Measurements from ENCODE around the gene ABHD8. TPM values are rescaled to one million over a fixed set of nuclear protein-coding genes. Genes with fewer than 3 reads are reported as not detected.
"Not testable (repeated sequence)": the region's sequence is repeated elsewhere in the genome, so short reads cannot be mapped to it uniquely, and the experiment has no call there.

ABHD8 gene
- total and polyA plus RNA-seq, 4 donors: 15.9 to 35.6 (median 26.4) TPM

DNA sequence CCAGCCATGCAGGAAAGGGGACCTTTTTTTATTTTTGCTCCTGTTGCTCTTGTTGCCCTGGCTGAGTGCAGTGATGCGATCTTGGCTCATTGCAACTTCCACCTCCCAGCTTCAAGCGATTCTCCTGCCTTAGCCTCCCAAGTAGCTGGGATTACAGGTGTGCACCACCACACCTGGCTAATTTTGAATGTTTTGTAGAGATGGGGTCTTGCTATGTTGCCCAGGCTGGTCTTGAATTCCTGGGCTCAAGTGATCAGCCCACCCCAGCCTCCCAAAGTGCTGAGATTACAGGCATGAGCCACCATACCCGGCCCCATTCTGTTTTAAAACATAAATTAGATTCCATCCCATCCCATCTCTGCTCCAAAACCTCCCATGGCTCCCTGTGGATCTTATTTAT lies 28.3 kb downstream of the ABHD8 start:
- DNase-seq (ENCODE audit: low read depth in 4 of 6, low spot score in 6 of 6); H3K9me3 ChIP-seq (ENCODE audit: control insufficient read depth, insufficient read depth, low read length); H3K4me3 ChIP-seq (ENCODE audit: low read depth, low read length); H3K27me3 ChIP-seq (ENCODE audit: control insufficient read depth, insufficient read depth, low read length); H3K4me1 ChIP-seq (ENCODE audit: control insufficient read depth, insufficient read depth, low read length); H3K27ac ChIP-seq (ENCODE audit: low read depth, low read length): not testable (repeated sequence)
- no CpG with 5 or more reads among the region's 3 CpGs for WGBS (ENCODE audit: insufficient coverage)
- H3K36me3 ChIP-seq (ENCODE audit: control insufficient read depth, insufficient read depth, low read length): peaks cover 88% of the 10 kb centered on the region

DNA sequence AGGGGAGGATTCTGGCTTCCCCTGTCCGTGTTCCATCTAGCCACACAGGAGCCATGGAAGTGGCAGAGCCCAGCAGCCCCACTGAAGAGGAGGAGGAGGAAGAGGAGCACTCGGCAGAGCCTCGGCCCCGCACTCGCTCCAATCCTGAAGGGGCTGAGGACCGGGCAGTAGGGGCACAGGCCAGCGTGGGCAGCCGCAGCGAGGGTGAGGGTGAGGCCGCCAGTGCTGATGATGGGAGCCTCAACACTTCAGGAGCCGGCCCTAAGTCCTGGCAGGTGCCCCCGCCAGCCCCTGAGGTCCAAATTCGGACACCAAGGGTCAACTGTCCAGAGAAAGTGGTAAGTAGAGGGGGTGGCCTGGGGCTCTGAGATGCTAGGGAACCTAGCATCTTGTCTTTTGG lies 34.5 kb downstream of the ABHD8 start:
- Histone ChIP-seq H3K27ac (ENCODE audit: low read depth, low read length) (no peak overlapping the region), H3K9me3 (ENCODE audit: control insufficient read depth, insufficient read depth, low read length) (no peaks in the 10 kb centered on the region), H3K27me3 (ENCODE audit: control insufficient read depth, insufficient read depth, low read length) (no peaks in the 10 kb centered on the region), H3K4me1 (ENCODE audit: control insufficient read depth, insufficient read depth, low read length) (peaks cover 18% of the 10 kb centered on the region), H3K36me3 (ENCODE audit: control insufficient read depth, insufficient read depth, low read length) (peaks cover 46% of the 10 kb centered on the region), H3K4me3 (ENCODE audit: low read depth, low read length) (no peak overlapping the region)
- 94% methylated on average over 12 of the region's 13 CpGs for WGBS (ENCODE audit: insufficient coverage)
- DNase-seq (ENCODE audit: low read depth in 4 of 6, low spot score in 6 of 6): no peak

DNA sequence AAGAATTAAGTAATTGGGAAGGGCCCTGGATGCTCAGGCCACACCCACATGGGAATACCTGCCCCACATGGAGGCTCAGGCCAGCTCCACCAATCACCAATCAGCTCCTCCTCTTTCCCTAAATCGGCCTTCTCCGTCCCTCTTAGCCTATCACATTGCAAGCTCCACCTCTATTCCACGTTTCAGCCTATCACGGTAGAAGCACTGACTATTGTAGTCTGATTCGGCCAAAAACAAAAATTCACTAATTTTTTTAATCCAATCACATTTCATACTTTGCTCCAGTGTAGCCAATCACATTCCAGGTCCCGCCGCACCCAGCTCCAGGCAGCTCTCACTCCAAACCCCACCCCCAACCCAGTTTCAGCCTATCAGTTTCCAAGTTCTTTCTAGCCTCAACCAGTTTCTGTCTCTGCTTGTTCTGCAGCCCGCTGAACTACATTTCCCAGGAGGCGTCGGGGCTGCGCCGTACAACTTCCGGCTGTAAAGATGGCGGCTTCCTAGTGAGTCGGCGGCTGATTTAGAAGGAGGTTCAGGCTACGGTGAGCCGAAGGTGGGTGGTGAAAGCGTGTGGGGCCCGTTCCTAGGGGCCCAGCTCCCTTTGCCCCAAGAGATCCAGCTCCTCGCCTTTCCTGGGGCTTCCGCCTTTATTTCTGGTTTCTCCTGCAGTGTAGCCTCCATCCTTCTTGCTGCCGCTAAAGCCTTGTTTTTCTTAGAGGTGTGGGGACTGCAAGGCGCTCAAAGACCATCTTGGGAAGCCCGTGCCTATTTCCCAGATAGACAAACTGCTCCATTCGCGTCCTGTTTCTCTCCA lies 36.0 kb downstream of the ABHD8 start, which contains the start of gene BABAM1:
Gene BABAM1 (plus strand): TSS at position 469 of the 814 bp plus-strand sequence. CDS start 1,364 bp downstream, outside the sequence.
- DNase-seq (ENCODE audit: low read depth in 4 of 6, low spot score in 6 of 6): peak; percentile 91 to 100 (median 98)
- 0% methylated on average over 25 of the region's 27 CpGs for WGBS (ENCODE audit: insufficient coverage)
- peak within 1 kb of the TSS; percentile 96 for H3K4me3 ChIP-seq (ENCODE audit: low read depth, low read length)
- H3K27ac ChIP-seq (ENCODE audit: low read depth, low read length): peak within 1 kb of the TSS; percentile 74
- peaks cover 36% of the 10 kb centered on the region for H3K36me3 ChIP-seq (ENCODE audit: control insufficient read depth, insufficient read depth, low read length)
- no peaks in the 10 kb centered on the region for H3K27me3 ChIP-seq (ENCODE audit: control insufficient read depth, insufficient read depth, low read length)
- no peaks in the 10 kb centered on the region for H3K9me3 ChIP-seq (ENCODE audit: control insufficient read depth, insufficient read depth, low read length)
- peaks cover 18% of the 10 kb centered on the region for H3K4me1 ChIP-seq (ENCODE audit: control insufficient read depth, insufficient read depth, low read length)

DNA sequence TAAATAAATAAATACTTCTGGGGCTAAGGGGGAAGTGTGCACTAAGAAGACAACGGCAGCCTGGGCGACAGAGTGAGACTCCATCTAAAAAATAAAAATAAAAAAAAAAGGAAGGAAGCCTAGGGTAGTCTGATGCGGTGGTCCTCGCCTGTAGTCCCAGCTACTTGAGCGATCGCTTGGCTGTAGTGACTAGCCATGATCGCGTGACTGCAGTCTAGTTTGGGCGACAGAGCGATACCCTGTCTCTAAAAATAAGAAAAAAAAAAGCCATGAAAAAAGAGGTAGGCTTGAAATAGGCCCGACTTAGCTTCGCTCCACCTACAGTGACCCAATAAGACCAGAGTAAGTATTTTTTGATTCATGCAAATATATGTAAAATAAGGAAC lies 36.6 kb downstream of the ABHD8 start:
- H3K27ac ChIP-seq (ENCODE audit: low read depth, low read length): peak overlapping the region; percentile 40
- 60% methylated on average over 1 of the region's 12 CpGs for WGBS (ENCODE audit: insufficient coverage)

DNA sequence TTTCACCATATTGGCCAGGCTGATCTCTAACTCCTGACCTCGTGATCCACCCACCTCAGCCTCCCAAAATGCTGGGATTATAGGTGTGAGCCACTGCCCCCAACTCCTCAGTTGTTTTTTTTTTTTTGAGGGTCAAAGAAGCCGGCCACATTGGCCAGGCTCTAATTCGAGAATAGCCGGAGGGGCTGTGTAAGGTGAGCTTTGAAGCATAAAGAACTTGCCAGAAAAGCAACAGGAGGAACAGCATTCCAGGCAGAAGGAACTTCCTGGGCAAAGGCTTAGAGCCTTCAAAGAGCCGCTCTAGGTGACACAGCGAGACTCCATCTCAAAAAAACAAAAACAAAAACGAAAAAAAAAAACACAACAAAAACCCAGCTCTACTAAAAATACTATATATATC lies 37.2 kb downstream of the ABHD8 start:
- DNase-seq (ENCODE audit: low read depth in 4 of 6, low spot score in 6 of 6): no peak
- no peak overlapping the region for H3K27ac ChIP-seq (ENCODE audit: low read depth, low read length)
- H3K36me3 ChIP-seq (ENCODE audit: control insufficient read depth, insufficient read depth, low read length): peaks cover 25% of the 10 kb centered on the region
- peaks cover 18% of the 10 kb centered on the region for H3K4me1 ChIP-seq (ENCODE audit: control insufficient read depth, insufficient read depth, low read length)
- H3K4me3 ChIP-seq (ENCODE audit: low read depth, low read length): no peak overlapping the region
- H3K27me3 ChIP-seq (ENCODE audit: control insufficient read depth, insufficient read depth, low read length): no peaks in the 10 kb centered on the region
- 100% methylated on average over 1 of the region's 7 CpGs for WGBS (ENCODE audit: insufficient coverage)
- H3K9me3 ChIP-seq (ENCODE audit: control insufficient read depth, insufficient read depth, low read length): no peaks in the 10 kb centered on the region

More for the DNA sequence above, 36.6 kb downstream of the ABHD8 start:
- Histone ChIP-seq H3K4me1 (ENCODE audit: control insufficient read depth, insufficient read depth, low read length) (peaks cover 18% of the 10 kb centered on the region), H3K27me3 (ENCODE audit: control insufficient read depth, insufficient read depth, low read length) (no peaks in the 10 kb centered on the region), H3K9me3 (ENCODE audit: control insufficient read depth, insufficient read depth, low read length) (no peaks in the 10 kb centered on the region), H3K36me3 (ENCODE audit: control insufficient read depth, insufficient read depth, low read length) (peaks cover 30% of the 10 kb centered on the region), H3K4me3 (ENCODE audit: low read depth, low read length) (no peak overlapping the region)
- DNase-seq (ENCODE audit: low read depth in 4 of 6, low spot score in 6 of 6): no peak

DNA sequence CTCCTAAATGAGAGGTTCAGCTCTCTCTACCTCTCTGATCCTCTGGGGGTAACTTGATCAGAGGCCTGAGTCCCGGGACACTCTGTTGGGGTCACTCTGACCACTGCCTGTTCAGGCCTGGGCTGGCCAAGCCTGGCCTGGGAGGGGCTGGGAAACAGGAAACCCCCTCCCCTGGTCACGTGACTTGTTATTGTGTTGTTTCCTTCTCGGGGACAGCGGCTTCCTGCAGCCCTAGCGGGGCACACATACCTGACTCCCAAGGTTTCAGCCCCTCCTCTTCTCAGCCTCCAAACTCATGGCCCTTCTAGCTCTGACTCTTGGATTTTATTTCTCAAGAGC lies 38.6 kb downstream of the ABHD8 start, which contains the start of gene USHBP1:
Gene USHBP1 (minus strand): TSS at position 105 of the 339 bp plus-strand sequence. CDS start 446 bp downstream, outside the sequence.
- H3K4me3 ChIP-seq (ENCODE audit: low read depth, low read length): no peak within 1 kb of the TSS
- DNase-seq (ENCODE audit: low read depth in 4 of 6, low spot score in 6 of 6): no peak
- H3K36me3 ChIP-seq (ENCODE audit: control insufficient read depth, insufficient read depth, low read length): peaks cover 14% of the 10 kb centered on the region
- H3K9me3 ChIP-seq (ENCODE audit: control insufficient read depth, insufficient read depth, low read length): peaks cover 2% of the 10 kb centered on the region
- 28% methylated on average over 5 of the region's 5 CpGs for WGBS (ENCODE audit: insufficient coverage)
- H3K27ac ChIP-seq (ENCODE audit: low read depth, low read length): no peak within 1 kb of the TSS
- H3K4me1 ChIP-seq (ENCODE audit: control insufficient read depth, insufficient read depth, low read length): peaks cover 18% of the 10 kb centered on the region
- H3K27me3 ChIP-seq (ENCODE audit: control insufficient read depth, insufficient read depth, low read length): no peaks in the 10 kb centered on the region

DNA sequence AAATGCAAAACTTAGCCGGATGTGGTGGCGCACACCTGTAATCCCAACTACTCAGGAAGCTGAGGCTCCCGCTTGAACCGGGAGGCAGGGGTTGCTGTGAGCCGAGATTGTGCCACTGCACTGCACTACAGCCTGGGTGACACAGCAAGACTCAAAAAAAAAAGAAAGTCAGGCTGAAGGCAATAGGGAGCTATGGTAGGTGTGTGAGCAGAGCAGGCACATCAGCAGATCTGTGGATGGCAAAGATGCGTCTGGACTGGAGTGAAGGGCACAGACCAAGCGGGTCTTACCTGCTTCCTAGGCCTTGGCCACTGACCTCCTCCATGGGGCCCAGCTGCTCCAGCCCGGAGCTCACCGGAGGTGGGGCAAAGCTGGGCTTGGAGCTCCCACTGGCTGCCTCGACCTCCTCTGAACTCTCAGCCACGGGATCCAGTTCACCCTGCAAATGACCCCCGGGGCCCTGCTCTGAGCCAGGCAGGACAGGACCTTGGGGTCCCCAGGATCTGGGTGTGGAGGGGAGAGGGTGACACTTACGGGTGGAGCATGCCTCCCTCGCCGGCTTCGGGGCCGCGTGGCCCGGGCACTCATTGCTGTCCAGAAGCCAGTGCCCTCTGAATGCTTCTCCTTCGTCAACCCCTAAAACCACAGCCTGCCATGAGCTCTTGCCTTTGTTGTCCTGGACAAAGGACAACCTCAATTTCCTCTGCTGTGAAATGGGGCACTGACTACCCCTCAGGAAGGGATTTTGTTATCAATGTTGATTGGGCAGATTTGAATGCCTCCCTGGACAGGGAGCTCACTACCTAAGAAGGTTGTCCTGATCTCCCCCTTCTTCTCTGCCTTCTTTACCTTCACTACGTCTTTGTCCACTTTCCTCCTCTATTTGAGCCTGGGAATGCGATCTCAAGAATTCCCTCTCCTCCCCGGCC lies 39.2 kb downstream of the ABHD8 start:
- DNase-seq (ENCODE audit: low read depth in 4 of 6, low spot score in 6 of 6): no peak
- Histone ChIP-seq H3K36me3 (ENCODE audit: control insufficient read depth, insufficient read depth, low read length) (peaks cover 8% of the 10 kb centered on the region), H3K4me1 (ENCODE audit: control insufficient read depth, insufficient read depth, low read length) (peaks cover 16% of the 10 kb centered on the region), H3K4me3 (ENCODE audit: low read depth, low read length) (no peak overlapping the region), H3K27me3 (ENCODE audit: control insufficient read depth, insufficient read depth, low read length) (no peaks in the 10 kb centered on the region), H3K9me3 (ENCODE audit: control insufficient read depth, insufficient read depth, low read length) (peaks cover 2% of the 10 kb centered on the region), H3K27ac (ENCODE audit: low read depth, low read length) (no peak overlapping the region)
- WGBS (ENCODE audit: insufficient coverage): 89% methylated on average over 14 of the region's 23 CpGs

DNA sequence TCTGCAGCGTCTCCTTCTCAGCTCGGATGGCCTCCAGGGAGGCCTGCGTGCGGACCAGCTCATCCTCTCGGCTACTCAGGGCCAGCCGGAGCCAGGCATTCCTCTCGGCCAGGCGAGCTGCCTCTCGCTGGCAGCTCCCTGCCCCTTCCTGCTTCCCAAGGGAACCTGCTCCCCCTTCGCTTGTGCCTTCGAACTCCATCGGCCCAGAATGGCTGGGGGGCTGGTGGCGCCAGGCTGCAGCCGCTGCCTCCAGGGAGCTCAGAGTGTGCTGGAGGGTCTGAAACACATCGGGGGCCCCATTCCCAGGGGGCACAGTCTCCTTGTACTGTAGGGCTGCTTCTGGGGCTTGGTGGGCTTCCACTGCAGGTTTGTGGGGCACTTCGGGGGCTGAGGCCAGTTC lies 40.7 kb downstream of the ABHD8 start:
- no peaks in the 10 kb centered on the region for H3K27me3 ChIP-seq (ENCODE audit: control insufficient read depth, insufficient read depth, low read length)
- 59% methylated on average over 16 of the region's 16 CpGs for WGBS (ENCODE audit: insufficient coverage)
- peaks cover 2% of the 10 kb centered on the region for H3K9me3 ChIP-seq (ENCODE audit: control insufficient read depth, insufficient read depth, low read length)
- H3K4me3 ChIP-seq (ENCODE audit: low read depth, low read length): no peak overlapping the region
- H3K4me1 ChIP-seq (ENCODE audit: control insufficient read depth, insufficient read depth, low read length): peaks cover 4% of the 10 kb centered on the region
- H3K27ac ChIP-seq (ENCODE audit: low read depth, low read length): no peak overlapping the region
- peaks cover 3% of the 10 kb centered on the region for H3K36me3 ChIP-seq (ENCODE audit: control insufficient read depth, insufficient read depth, low read length)
- DNase-seq (ENCODE audit: low read depth in 4 of 6, low spot score in 6 of 6): no peak

DNA sequence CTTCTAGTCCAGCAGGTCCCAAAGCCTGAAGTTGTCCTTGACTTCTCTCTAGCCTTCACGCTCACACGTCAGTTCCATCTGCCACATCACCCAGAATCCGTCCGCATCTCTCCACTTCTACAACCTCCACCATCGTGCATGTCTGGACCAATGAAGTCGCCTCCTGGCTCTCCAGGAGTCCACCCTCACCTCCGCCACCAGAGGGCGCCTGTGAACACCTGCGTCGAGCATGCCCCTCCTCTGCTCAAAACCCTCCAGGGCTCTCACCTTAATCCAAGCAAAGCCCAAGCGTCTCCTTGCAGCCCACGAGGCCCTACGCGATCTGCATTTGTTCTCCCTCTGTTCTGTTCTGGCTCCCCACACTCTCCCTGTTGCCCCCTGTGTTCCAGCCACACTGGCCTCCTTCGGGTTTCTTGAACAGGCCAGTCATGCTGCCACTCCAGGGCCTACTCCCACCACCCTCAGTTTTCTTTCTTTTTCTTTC lies 42.3 kb downstream of the ABHD8 start:
- Histone ChIP-seq H3K9me3 (ENCODE audit: control insufficient read depth, insufficient read depth, low read length) (peaks cover 2% of the 10 kb centered on the region), H3K4me1 (ENCODE audit: control insufficient read depth, insufficient read depth, low read length) (no peaks in the 10 kb centered on the region), H3K27me3 (ENCODE audit: control insufficient read depth, insufficient read depth, low read length) (no peaks in the 10 kb centered on the region), H3K27ac (ENCODE audit: low read depth, low read length) (no peak overlapping the region), H3K36me3 (ENCODE audit: control insufficient read depth, insufficient read depth, low read length) (peaks cover 3% of the 10 kb centered on the region), H3K4me3 (ENCODE audit: low read depth, low read length) (no peak overlapping the region)
- WGBS (ENCODE audit: insufficient coverage): 18% methylated on average over 14 of the region's 15 CpGs
- peak in 2 of 6 donors; percentile 66 to 72 for DNase-seq (ENCODE audit: low read depth in 4 of 6, low spot score in 6 of 6)

Measured in spinal cord (tissue), 10 donors.